GM19438 (cell line): ENCODE measurements around the gene EFHD1.

Source experiments
- ATAC-seq: cut with Tn5 transposase; IDR thresholded peaks from one replicate; pipeline ENCODE4 v1.9.1; 2021; ENCODE audit warnings: low read depth; ENCODE audit not compliant: unreplicated experiment

EFHD1 gene

GRCh38 chr2:232633413-232634205, at the start of gene EFHD1:
TSS of gene EFHD1 (plus strand) at chr2:232633604. CDS start at chr2:232633705, 101 bp downstream.
- no peak for ATAC-seq

- no peak for ATAC-seq
These were observed 49.2 kb upstream of the EFHD1 start for GRCh38 chr2:232584238-232584637.

- no peak for ATAC-seq
These were observed 46.4 kb upstream of the EFHD1 start for GRCh38 chr2:232586943-232587505.

- ATAC-seq = no peak
These were observed 45.9 kb upstream of the EFHD1 start for GRCh38 chr2:232587512-232587911.

- ATAC-seq = no peak
These were observed 45.4 kb upstream of the EFHD1 start for GRCh38 chr2:232588031-232588430.

GRCh38 chr2:232588680-232589585, 44.5 kb upstream of the EFHD1 start:
- ATAC-seq = no peak

GRCh38 chr2:232592772-232593395, 40.5 kb upstream of the EFHD1 start:
- ATAC-seq = no peak

GRCh38 chr2:232593982-232594381, 39.4 kb upstream of the EFHD1 start:
- ATAC-seq = no peak

- no peak for ATAC-seq
These were observed 35.9 kb upstream of the EFHD1 start for GRCh38 chr2:232597362-232598079.

GRCh38 chr2:232598293-232598692, 35.1 kb upstream of the EFHD1 start:
- no peak for ATAC-seq

GRCh38 chr2:232600053-232600773, 33.2 kb upstream of the EFHD1 start:
- no peak for ATAC-seq

- no peak for ATAC-seq
These were observed 30.1 kb upstream of the EFHD1 start for GRCh38 chr2:232603283-232603682.

GRCh38 chr2:232604535-232604934, 28.9 kb upstream of the EFHD1 start:
- no peak for ATAC-seq

- no peak for ATAC-seq
These were observed 26.4 kb upstream of the EFHD1 start for GRCh38 chr2:232607011-232607410.

- ATAC-seq = no peak
These were observed 23.8 kb upstream of the EFHD1 start for GRCh38 chr2:232609607-232610006.

- no peak for ATAC-seq
These were observed 23.3 kb upstream of the EFHD1 start for GRCh38 chr2:232610081-232610480.

GRCh38 chr2:232611061-232611460, 22.3 kb upstream of the EFHD1 start:
- ATAC-seq = no peak

GRCh38 chr2:232611559-232612218, 21.7 kb upstream of the EFHD1 start:
- ATAC-seq = no peak

GRCh38 chr2:232613538-232614134, 19.8 kb upstream of the EFHD1 start:
- no peak for ATAC-seq
